ENCODE results near the gene EPB41L2.
A peak's percentile ranks its signal among the peaks of the same experiment; 100 is the strongest.

Gene EPB41L2

DNA sequence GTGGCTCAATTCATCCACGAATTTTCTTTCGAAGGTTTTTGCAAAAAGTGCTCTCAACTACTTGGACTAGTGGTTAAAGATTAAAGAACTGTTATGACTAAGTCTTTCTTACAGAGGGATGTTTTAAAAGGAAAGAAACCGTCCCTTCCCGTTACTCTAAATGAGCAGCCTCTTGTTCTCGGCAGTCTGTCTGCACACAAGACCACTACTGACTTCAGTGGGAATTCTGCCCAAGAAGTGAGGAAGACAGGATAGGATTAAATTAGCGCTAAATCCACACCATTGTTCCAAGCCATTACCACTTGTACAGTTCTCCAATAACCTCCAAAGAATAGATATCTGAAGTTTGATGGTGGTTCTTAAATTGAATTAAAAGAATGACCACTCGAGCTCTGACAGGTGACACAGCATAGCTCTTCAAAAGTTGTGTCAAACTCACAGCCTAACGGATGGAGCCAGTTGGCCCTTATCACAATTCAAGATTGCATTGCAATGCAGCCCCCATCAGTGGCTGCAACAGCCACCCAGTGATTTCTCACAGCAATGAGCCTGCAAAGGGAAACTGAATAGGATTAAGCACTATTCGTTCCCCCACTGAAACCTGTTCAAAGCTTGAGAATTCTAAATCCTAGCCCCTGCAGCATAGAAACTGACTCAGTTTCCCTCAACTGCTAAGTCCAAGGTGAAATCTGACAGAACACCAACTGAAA is 1.8 kb downstream of the EPB41L2 start:
- DNase-seq = no peak

DNA sequence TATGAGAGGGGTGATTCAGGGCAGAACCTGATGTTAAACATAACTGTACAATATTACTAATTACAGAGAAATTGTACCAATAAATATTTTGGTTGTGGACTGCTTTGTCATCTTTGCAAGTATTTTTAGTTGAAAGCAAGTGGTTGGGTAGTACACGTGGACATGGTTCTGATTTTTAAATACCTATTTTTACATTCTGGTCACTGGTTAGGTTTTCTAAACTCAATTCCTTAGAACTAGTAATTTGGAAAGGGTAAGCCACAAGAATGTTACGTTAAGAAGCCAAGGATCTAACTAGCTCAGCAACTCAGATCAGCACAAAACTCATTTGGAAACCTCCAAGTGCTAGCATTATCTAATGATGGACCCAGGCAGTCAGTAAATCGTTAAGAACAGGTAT is 2.7 kb downstream of the EPB41L2 start:
- no peak for DNase-seq

DNA sequence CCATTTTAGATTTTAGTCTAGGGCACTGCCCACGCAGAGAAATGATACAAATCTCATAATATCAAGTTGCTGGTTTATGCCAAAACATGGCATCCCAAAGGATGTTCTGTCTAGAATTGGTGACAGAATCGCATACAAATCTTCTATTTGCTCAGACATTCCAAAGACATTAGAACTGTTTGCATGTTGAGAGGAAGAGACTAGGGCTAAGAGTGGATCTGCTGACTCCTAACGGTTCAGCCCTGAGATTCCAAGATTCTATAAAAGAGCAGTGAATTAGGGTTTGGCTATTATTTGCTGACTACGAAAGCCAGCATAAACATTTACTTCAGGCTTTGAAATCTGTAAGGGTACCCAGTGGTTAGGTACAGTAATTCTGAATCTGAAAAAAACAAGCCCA is 3.6 kb downstream of the EPB41L2 start:
- no peak for DNase-seq

DNA sequence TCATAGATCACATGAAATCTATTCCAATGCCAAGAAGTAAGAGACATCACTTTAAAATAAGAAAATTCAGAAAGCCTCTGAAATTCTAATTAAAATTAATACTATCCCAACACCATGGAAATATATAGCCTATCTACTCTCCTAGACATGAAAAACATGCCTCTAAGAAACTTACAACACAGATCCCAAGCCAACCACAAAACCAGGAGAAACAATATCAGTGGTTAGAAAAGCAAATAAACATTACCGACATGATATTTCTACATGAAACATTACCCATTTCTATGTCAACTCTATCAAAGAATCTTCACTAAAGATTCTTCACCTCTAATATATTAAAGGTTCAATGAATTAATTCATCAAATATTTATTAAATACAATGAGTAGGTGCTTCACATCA is 4.8 kb downstream of the EPB41L2 start:
- DNase-seq = no peak

DNA sequence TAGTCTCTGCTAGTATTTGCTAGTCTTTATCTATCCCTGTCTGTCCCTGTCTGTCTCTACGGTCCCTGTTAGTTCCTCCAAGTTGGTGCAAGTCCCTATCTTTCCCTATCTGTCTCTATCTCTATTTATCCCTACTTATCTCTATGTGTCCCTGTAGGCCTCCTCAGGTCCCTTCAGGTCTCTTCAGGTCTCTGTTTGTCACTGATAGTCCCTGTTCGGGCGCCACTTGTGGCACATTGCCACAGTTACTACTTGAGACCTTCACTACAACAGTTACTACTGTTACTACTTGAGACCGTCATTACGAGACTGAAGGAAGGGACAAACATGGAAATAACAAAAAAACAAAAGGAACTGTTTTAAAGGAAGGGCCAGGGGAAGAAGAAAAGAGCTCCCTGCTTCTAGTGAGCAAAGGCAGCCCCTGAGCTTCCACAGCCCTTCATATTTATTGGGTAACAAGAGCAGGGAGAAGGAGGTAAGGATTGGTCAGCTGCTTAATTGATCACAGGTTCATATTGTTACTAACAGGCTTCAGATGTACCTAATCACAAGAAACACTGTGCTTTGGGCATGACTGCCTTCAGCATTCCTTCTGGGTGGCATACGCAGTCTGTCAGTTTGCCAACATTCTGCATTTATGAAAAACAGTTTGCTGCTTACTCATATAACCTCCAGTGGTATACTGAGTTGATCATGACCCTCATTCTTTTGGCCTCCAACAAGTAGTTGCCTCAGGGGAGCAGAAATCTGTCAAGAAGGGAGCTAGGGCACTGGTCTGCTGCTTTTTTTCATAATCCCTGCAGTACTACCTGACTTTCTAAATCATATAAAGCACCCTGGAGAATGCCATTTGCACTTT is 8.4 kb downstream of the EPB41L2 start:
- DNase-seq = no peak

DNA sequence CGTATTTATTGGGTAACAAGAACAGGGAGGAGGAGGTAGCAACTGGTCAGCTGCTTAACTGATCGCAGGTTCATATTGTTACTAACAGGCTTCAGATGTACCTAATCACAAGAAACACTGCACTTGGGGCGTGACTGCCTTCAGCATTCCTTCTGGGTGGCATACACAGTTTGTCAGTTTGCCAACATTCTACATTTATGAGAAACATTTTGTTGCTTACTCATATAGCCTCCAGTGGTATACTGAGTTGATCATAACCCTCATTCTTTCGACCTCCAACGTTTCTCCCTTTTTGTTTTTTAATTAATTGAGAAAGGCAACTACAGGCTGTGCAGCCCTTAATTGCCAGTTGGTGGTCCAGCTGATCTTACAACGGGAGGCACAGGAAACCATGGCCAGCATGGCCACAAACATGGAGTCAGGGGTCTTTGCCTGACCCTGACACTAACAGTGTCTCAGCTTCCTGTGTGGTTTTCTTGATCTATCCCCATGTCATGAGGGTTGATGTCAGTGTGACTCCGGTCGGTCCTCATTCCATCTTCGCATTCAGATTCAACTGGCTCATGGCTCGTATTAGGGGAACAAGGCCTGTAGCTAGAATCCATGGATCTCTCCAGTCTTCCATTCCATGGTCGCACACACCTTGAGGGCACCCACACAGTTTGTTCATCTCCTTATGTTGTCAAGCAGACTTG is 9.4 kb downstream of the EPB41L2 start:
- DNase-seq = no peak

DNA sequence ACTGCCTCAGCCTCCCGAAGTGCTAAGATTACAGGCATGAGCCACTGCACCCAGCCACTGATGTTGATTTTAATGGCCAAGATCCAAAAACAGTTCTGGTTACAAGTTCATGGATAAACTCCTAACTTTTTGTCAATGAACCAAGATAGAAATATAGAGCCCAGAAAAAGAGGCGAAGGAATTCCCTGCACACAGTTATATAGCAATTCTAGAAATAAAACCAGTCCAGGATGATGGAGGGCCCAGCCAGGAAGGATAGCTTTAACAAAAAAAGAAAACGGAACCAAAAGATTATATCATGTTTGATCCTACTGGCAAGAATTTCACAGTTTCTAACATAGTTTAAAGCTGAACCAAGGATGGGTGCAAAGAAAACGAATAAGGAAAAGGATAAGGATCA is 10.9 kb downstream of the EPB41L2 start:
- no peak for DNase-seq

DNA sequence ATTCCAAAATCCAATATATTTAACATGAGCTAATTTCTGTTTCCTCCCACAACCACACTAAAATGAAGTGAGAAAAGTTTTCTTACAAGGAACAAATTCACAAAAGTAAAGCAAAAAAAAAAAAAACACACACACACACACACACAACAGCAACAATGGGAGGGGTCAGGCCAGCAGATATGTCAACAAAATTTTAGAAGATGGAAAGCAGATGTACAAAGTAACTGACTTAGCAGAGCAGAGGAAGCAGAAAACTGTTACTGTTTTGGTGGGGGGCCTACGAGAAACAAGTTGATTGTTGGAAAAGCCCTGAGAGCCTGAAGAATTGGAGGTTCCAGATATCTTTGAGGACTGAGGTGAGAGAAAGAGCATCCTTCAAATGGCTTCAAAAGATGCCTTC is 11.7 kb downstream of the EPB41L2 start:
- no peak for DNase-seq

DNA sequence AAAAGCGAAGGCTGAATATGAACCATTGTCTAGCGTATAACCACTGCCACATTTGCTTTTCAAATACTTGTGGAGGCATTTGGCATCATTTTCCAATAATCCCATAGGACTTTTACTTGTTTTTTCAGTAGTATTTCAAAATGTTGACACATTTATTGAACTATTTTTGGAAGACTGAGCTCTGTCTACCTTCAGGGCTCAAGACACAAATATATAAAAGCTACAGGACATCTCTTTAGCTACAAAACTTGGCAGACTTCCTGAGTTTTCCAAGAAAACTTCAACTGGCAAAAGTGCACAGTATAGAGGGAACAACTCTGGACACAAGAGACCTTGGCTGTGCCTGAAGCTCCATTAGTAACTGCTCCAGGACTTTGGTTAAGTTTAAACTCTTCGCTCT is 13.4 kb downstream of the EPB41L2 start:
- no peak for DNase-seq

DNA sequence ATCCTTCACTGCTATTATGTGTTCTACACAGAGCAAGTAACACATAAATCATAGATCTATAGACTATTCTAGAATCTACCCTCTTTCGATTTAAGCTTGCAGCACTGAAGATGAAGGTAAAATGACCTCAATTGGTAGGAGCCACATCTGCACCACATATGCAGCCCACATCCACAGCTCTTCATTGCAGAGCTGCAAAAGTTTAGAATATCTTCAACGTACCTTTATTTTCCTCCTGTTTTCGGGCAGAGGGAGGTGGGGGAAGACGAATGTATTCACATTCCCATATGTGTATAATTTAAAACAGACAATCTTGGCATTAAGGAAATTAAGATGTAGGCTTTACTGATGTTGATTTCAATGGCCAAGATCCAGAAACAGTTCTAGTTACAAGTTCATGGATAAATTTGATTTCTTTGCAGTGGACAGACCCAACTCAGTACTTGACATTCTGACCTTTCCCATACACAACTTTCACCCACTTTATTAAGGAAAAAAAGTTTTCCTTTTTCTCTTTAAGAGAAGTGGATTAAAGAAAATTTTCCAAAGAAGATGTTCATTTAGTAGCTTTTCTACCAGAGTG is 14.0 kb downstream of the EPB41L2 start:
- peak; percentile 45 for DNase-seq

DNA sequence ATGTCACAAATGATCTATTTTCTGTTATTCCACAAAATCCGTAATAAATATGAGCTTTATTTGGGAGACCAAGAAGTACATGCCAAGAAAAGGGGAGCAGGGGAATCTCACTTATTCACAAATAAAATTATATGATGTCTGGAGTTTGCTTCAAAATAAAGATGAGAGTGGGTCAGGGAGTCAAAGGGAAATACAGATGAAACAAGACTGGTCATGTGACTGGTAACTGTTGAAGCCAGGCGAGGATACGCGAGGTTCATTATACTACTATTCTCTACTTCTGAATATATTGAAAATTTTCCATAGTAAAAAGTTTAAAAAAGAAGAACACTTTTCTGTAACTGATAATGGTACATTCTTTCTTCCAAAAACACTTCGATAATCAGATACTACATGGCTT is 14.6 kb downstream of the EPB41L2 start:
- no peak for DNase-seq

DNA sequence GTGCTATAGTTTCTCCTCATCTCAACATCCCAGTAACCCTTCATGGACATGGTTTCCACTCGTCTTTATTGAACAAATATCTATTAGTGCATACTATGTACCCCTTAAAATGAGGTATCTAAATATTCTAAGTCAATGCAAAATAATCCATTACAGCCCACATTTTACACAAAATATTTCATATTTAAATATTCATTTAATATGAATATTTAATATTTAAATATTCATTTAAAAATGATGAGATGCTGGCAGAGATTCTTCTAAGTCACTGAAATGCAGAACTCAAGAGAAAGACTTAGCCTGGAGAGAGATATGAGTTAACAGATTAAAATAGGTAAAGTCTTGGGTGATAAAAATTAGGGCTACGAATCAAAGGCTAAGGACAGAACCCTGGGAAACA is 17.9 kb downstream of the EPB41L2 start:
- no peak for DNase-seq

DNA sequence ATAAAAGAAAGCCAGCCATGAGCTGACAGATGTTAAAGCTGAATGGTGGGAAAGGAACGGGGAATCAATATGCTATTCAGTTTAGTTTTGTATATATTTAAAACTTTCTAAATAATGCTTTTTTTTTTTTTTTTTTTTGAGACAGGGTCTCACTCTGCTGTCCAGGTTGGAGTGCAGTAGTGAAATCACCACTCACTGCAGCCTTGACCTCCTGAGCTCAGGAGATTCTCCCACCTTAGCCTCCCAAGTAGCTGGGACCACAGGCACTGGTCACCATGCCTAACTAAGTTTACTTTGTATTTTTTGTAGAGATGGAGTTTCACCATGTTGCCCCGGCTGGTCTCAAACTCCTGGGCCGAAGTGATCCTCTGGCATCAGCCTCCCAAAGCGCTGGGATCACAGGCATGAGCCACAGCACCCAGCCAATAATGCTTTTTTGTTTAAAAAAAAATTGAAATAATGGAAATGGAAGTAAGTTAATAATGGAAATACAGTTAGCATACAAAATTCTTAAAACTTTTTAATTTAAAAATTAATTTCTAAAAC is 19.1 kb downstream of the EPB41L2 start:
- DNase-seq = no peak

DNA sequence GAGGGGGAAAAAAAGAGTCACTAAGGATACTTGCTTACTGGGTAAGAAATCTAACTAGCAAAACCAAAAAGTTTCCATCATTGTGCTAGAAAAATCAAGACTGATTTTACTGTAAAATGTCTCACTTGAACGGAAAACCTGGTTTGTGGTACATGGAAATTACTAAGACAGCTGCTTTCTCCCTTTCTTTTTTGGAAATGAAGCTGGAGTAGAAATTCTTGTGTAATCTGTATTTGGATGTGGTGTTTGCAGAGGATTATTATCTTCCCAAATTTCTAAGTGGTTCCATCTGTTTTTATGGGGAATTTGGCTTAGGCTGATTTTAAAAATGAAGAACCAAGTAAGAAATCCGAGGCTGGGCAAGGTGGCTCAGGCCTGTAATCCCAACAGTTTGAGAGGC is 20.4 kb downstream of the EPB41L2 start:
- peak; percentile 42 for DNase-seq

DNA sequence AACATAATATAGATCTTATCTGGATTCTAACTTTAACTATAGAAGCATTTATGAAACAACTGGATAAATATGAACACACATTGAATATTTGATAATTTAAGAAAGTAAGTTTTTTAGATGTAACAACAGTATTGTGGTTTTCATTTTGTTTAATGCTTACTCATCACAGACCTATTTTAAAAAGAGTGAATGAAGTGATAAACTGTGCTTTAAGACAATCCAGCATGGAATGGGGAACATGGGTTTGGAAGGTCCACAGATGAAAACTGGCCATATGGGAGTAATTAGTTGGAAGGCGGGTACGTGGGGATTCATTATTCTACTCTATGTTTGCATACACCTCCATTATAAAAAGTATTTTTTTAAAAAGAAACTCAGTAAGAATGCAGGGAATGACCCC is 21.2 kb downstream of the EPB41L2 start:
- no peak for DNase-seq

DNA sequence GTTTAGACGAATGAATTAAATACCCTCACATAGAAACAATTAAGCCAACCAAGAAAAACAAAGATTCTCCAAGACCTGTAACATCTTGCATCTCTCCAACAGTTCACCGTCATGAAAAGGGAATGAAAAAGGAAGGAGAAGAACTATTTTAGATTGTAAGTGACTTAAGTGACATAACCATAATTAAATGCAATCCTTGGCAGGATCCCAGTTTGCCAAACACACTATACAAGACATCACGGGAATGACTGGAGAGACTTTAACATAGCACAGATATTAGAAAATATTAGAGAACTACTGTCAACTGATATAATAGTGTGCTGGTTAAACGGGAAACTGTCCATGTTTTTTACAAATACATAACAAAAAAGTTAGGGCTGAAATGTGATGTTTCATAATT is 22.2 kb downstream of the EPB41L2 start:
- no peak for DNase-seq

DNA sequence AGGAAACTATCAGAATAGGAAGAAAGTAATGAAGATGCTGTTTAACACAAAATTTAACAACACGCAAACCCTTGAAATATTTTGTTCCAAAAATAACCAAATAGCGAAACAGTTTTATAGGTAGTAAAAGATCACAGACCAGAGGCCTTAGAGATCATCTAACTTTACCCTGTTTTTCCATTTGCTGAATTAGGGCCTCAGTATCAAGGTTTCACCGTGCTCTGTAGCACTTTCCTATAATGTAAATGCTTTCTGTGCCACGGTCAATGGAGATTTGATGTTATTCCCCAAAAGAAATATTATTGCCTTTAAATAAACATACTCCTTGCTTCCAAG is 23.7 kb downstream of the EPB41L2 start:
- DNase-seq = no peak

DNA sequence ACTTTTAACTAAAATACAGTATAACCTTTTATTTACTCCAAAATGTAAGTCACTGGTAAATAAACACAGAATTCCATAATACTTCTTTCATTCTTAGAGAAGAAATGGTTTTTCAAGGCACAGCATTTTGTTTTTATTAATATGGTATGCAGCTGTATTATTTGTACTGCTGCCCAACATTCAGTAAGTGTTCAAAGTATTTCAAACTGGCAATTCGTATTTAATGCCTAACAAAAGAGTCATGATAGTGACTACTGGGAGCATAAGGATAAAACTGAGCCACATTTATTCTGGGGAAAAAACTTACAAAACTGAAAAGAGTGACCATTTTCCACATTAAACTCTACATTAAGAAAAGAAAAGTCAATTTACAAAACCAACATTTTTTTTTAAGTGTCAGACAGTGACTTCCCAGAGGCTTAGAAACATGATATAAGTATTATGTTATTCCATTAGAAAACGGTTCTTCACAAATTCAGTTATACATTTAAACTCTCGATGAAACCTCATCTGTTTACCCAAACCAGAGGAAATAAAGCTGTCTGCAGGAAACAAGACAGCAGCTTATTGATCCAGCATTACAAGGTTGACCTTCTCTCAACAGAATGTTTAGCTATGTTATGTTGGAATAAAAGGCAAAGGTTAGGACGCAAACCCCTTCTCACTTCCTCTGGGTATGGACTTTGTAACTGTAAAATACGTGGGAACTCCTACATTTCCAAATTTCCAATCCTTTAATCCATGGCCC is 24.3 kb downstream of the EPB41L2 start:
- DNase-seq = no peak

DNA sequence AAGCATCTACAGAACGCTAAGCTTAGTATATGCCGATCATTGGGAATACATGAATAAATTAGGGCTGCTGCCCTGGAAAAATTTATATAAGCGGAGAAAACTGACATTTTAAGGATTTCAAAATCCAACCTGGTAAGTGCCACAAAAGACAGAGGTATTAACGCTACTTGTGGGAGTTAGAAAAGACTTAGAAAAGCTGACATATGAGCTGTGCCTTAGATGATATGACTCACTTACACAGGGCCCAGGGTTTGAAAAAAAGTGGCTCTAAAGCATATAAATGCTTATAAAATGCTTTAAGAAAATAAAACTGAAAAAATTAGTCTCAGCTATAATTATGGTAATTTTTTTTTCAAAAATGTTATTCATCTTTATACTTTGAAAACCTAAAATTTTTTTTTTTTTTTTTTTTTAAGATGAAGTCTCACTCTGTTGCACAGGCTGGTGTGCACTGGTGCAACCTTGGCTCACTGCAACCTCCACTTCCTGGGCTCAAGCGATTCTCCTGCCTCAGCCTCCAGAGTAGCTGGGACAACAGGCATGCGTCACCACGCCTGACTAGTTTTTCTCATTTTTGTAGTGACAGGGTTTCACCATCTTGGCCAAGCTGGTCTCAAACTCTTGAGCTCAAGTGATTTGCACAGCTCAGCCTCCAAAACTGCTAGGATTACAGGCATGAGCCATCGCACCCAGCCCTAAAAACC is 25.7 kb downstream of the EPB41L2 start:
- no peak for DNase-seq

DNA sequence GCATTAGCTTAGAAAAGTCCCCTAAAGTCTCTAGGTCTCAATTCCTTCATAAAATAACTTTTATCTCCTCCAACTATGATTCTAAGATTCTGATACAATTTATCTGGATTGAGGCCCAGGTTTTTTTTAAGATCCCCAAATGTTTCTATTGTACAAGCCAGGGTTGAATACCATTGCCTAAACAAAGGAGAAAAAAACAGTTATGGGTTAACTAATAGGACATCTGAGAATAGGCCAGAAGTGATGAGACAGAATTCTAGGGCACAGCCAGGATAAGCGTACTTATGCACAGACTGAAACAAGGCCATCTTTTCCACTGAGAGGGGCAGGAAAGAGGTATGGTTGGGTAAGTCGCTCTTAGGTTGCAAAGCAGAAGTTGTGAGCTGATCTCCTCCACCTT is 26.4 kb downstream of the EPB41L2 start:
- DNase-seq = no peak

DNA sequence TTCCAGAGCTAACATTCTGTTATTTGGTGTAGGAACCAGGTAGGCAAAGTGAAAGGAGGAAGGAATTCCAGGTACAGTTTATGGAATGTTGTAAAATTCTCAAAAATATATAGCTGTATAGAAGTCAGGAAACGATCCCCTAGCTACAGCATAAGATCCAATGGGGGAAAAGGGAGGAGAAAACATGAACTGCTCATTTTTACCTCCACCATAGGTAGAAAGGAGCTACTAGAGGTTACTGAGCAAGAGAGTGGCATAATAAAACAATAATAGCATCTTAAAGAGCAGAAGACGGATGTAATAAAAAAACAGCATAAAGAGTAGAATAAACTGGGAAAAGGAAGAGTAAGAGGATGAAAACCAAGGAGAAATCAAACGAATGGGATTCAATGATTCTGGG is 26.9 kb downstream of the EPB41L2 start:
- no peak for DNase-seq

DNA sequence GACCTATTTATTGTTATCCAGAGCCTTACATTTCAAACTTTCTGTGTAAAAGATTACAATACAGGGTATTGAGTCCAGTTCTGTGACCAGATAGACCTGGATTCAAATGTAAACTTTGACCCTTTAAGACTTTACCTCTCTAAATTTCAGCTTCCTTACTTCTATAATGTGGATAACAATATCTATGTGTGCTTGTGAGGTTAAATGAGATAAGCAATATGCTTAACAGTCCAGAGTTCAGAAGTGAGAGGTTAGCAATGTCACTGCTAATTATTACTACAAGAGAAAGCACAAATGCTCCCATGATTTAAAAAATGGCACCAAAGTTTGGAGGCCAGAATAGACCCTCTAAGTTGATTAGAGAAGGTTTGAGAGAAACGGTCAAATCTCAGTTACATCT is 27.5 kb downstream of the EPB41L2 start:
- no peak for DNase-seq

Data from eye (tissue), 1 donor.